SK-N-MC (cell line): ENCODE measurements around the gene TMEM145.

Experiments used
- DNase-seq: peaks from one replicate; pipeline ENCODE4 v3.0.0-alpha.2; 2011; ENCODE audit warnings: low read depth, low spot score
- H3K27ac ChIP-seq: fragments of 200-600 bp; sonication (generic); 2 replicates; pipeline ENCODE4 v1.5.1; 2016; ENCODE audit warnings: mixed run types
- H3K36me3 ChIP-seq: fragments of 200-600 bp; sonication (generic); 2 replicates; pipeline ENCODE4 v1.6.1; 2017; ENCODE audit warnings: antibody characterized with exemption, low read length, mixed read lengths; ENCODE audit not compliant: insufficient read depth
- H3K4me3 ChIP-seq: fragments of 200-600 bp; sonication (generic); 2 replicates; pipeline ENCODE4 v1.5.1; 2016
- H3K9ac ChIP-seq: fragments of 200-600 bp; sonication (generic); 2 replicates; pipeline ENCODE4 v1.8.0; 2017; ENCODE audit warnings: mixed run types, mixed read lengths; ENCODE audit not compliant: insufficient read length
- H3K9me3 ChIP-seq: fragments of 200-600 bp; sonication (generic); 2 replicates; pipeline ENCODE4 v1.6.1; 2017; ENCODE audit warnings: low read depth, mild to moderate bottlenecking, antibody characterized with exemption, low read length, moderate library complexity, mixed read lengths
- EZH2 ChIP-seq: fragments of 200-600 bp; sonication (generic); IDR thresholded peaks from one replicate; pipeline ENCODE4 v1.6.1; 2017; ENCODE audit warnings: antibody characterized with exemption
- FOXP2 ChIP-seq: optimal IDR thresholded peaks from 2 replicates; pipeline ENCODE3; 2011; ENCODE audit warnings: mild to moderate bottlenecking, moderate library complexity; ENCODE audit not compliant: insufficient read depth; ENCODE audit errors: extremely low read length, control extremely low read depth
- POLR2AphosphoS5 ChIP-seq: IDR thresholded peaks from 2 replicates; pipeline ENCODE4 v1.6.1; 2012; ENCODE audit warnings: mild to moderate bottlenecking, low read depth, low read length, borderline replicate concordance

The TMEM145 gene

GRCh38 chr19:42350417-42350816, 37.3 kb downstream of the TMEM145 start:
- H3K9me3 ChIP-seq: no peaks in the 10 kb centered on the region
- peaks cover 3% of the 10 kb centered on the region; the same call in 1 of the 2 replicates for H3K36me3 ChIP-seq
- TF ChIP-seq FOXP2 (no peak), POLR2AphosphoS5 (no peak), EZH2 (no peak)
- no peak for DNase-seq
- no peak overlapping the region for H3K4me3 ChIP-seq
- no peak overlapping the region for H3K27ac ChIP-seq
- H3K9ac ChIP-seq: no peak overlapping the region

GRCh38 chr19:42351079-42351735, 38.1 kb downstream of the TMEM145 start:
- Histone ChIP-seq H3K9me3 (no peaks in the 10 kb centered on the region), H3K9ac (no peak overlapping the region), H3K4me3 (no peak overlapping the region), H3K27ac (no peak overlapping the region), H3K36me3 (no peaks in the 10 kb centered on the region; the same call in 1 of the 2 replicates)
- no peak for DNase-seq
- no peak for TF ChIP-seq POLR2AphosphoS5
- TF ChIP-seq EZH2: no peak

GRCh38 chr19:42352301-42353259, 39.5 kb downstream of the TMEM145 start:
- no peaks in the 10 kb centered on the region; the same call in 1 of the 2 replicates for H3K36me3 ChIP-seq
- no peak for TF ChIP-seq POLR2AphosphoS5

GRCh38 chr19:42353341-42354015, 40.4 kb downstream of the TMEM145 start:
- no peaks in the 10 kb centered on the region for H3K9me3 ChIP-seq
- H3K36me3 ChIP-seq: no peaks in the 10 kb centered on the region; the same call in 1 of the 2 replicates
- H3K27ac ChIP-seq: no peak overlapping the region
- no peak overlapping the region for H3K4me3 ChIP-seq
- no peak overlapping the region for H3K9ac ChIP-seq
- no peak for DNase-seq
- TF ChIP-seq EZH2 (no peak), FOXP2 (no peak), POLR2AphosphoS5 (no peak)

More at GRCh38 chr19:42352301-42353259, 39.5 kb downstream of the TMEM145 start:
- H3K9ac ChIP-seq: no peak overlapping the region
- no peak overlapping the region for H3K27ac ChIP-seq
- no peak overlapping the region for H3K4me3 ChIP-seq
- DNase-seq: no peak
- H3K9me3 ChIP-seq: no peaks in the 10 kb centered on the region

GRCh38 chr19:42355896-42356295, 42.8 kb downstream of the TMEM145 start:
- DNase-seq: no peak
- Histone ChIP-seq H3K9ac (no peak overlapping the region), H3K36me3 (no peaks in the 10 kb centered on the region; the same call in 1 of the 2 replicates), H3K4me3 (no peak overlapping the region), H3K9me3 (no peaks in the 10 kb centered on the region), H3K27ac (no peak overlapping the region)
- TF ChIP-seq EZH2 (no peak), POLR2AphosphoS5 (no peak), FOXP2 (no peak)

- no peaks in the 10 kb centered on the region for H3K9me3 ChIP-seq
- H3K27ac ChIP-seq: no peak overlapping the region
- DNase-seq: no peak
- no peak overlapping the region for H3K9ac ChIP-seq
- no peaks in the 10 kb centered on the region; the same call in 1 of the 2 replicates for H3K36me3 ChIP-seq
- TF ChIP-seq POLR2AphosphoS5 (no peak), FOXP2 (no peak), EZH2 (no peak)
- H3K4me3 ChIP-seq: no peak overlapping the region
These were observed 43.6 kb downstream of the TMEM145 start for GRCh38 chr19:42356686-42357085.

- H3K9me3 ChIP-seq: no peaks in the 10 kb centered on the region
- H3K36me3 ChIP-seq: no peaks in the 10 kb centered on the region; the same call in 1 of the 2 replicates
- TF ChIP-seq POLR2AphosphoS5: no peak
- TF ChIP-seq EZH2: no peak
- TF ChIP-seq FOXP2: no peak
- no peak overlapping the region for H3K4me3 ChIP-seq
- no peak for DNase-seq
- no peak overlapping the region for H3K27ac ChIP-seq
- no peak overlapping the region for H3K9ac ChIP-seq
These were observed 44.2 kb downstream of the TMEM145 start for GRCh38 chr19:42357290-42357689.
